ENCODE results near the gene OGFOD3. TPM values are rescaled to one million over a fixed set of nuclear protein-coding genes. Genes with fewer than 3 reads are reported as not detected.

The OGFOD3 gene
- total RNA-seq, 2 donors from 2014 or later: 24.9 to 27.4 TPM

DNA sequence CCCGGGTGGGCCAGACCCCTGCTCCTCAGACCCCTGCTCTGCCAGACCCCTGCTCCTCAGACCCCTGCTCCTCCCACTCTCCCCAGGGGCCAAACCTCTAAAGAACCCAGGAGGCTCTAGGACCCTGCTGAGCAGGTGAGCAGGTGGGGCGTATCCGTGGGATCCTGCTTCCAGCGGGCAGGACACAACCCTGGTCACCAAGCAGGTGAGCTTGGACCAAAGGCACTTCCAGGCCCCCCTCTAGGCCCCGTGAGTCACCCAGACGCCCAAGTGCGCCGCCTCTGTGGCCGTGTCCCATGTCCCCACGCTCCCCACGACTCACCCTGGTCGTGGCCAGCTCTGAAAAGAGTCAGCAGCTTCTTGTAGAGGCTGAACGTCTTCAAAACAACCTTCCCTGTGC lies 27.2 kb upstream of the OGFOD3 start:
- H3K36me3 ChIP-seq: peaks cover 9% of the 10 kb centered on the region
- no peak for ATAC-seq (ENCODE audit: insufficient number of reproducible peaks, low FRiP score, low read depth)

DNA sequence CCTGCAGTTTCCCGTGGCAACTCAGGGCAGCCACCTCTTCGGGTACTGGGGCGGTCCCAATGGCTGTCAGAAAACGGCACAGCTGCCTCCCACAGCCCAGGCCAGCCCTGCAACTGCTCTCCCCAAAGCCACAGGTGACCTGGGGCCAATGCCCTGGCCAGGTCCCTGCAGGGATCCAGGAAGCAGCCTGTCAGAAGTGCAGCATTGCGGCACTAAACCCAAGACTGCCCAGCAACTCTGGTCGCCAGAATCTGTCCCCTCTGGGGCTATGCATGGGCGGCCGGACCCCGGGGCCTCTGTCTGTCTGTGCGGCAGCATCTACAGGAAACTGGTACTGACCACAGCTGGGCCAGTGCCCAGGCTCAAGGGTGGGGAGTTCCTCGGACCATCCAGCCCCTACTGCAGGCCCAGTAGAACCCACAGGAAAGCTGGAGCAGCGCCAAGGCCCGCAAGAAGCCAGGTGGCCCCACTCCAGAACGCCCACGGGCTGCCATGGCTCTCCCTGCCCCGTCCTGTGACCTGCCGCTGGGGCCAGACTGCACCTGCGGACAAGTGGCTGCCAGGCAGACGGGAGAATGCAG lies 26.6 kb upstream of the OGFOD3 start:
- Histone ChIP-seq H3K4me3 (no peak overlapping the region), H3K27me3 (replicated peaks; ENCODE audit: insufficient read depth) (no peaks in the 10 kb centered on the region), H3K9me3 (no peaks in the 10 kb centered on the region), H3K4me1 (ENCODE audit: control insufficient read depth in 1 of 2, low read depth in 2 of 2) (peaks cover 8 to 29% of the 10 kb centered on the region in 2 donors), H3K36me3 (peaks cover 9% of the 10 kb centered on the region), H3K27ac (peak overlapping the region in 1 of 2 donors; percentile 3)
- peak; percentile 20 for ATAC-seq (ENCODE audit: insufficient number of reproducible peaks, low FRiP score, low read depth)
- TF ChIP-seq, protein P1, sequence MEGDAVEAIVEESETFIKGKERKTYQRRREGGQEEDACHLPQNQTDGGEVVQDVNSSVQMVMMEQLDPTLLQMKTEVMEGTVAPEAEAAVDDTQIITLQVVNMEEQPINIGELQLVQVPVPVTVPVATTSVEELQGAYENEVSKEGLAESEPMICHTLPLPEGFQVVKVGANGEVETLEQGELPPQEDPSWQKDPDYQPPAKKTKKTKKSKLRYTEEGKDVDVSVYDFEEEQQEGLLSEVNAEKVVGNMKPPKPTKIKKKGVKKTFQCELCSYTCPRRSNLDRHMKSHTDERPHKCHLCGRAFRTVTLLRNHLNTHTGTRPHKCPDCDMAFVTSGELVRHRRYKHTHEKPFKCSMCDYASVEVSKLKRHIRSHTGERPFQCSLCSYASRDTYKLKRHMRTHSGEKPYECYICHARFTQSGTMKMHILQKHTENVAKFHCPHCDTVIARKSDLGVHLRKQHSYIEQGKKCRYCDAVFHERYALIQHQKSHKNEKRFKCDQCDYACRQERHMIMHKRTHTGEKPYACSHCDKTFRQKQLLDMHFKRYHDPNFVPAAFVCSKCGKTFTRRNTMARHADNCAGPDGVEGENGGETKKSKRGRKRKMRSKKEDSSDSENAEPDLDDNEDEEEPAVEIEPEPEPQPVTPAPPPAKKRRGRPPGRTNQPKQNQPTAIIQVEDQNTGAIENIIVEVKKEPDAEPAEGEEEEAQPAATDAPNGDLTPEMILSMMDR (IDR thresholded peaks at IDR 0.05): no peak
- no peak for DNase-seq (ENCODE audit: low spot score)

More for the DNA sequence above, 27.2 kb upstream of the OGFOD3 start:
- H3K9me3 ChIP-seq: no peaks in the 10 kb centered on the region
- peak overlapping the region in 1 of 2 donors; percentile 3 for H3K27ac ChIP-seq
- H3K4me1 ChIP-seq (ENCODE audit: control insufficient read depth in 1 of 2, low read depth in 2 of 2): peaks cover 8 to 30% of the 10 kb centered on the region in 2 donors
- DNase-seq (ENCODE audit: low spot score): no peak
- TF ChIP-seq, protein P1 (IDR thresholded peaks at IDR 0.05): no peak
- no peak overlapping the region for H3K4me3 ChIP-seq
- H3K27me3 ChIP-seq (replicated peaks; ENCODE audit: insufficient read depth): no peaks in the 10 kb centered on the region

DNA sequence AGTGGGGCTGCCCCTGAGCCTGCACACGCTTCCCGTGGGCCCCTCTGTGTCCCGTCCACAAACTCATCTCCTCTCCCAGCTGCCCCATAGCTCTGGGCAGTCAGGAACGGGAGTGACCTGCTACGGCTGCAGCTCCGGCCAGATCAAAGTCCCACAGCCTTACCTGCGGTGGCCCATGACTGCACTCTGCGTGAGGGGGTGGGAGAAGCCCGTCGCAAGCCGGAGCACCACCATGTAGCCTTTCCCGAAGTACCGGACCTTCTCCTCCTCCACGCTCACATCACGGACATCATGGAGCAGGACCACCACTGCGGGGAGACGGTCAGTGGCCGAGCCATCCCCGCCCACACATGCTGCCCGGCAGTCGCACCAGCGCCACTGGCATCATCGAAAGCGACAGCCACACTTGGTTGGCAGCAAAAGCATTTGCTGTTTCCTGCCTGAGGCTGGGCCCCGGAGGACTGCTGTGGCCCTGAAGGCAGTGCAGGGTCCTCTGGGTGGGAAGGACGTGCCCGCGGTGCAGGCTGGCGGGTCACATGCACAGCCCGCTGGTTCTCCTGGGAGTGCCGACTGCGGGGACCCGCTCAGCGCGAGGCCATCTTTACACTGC lies 26.0 kb upstream of the OGFOD3 start:
- H3K4me3 ChIP-seq: no peak overlapping the region
- DNase-seq (ENCODE audit: low spot score) (no peak), ATAC-seq (ENCODE audit: insufficient number of reproducible peaks, low FRiP score, low read depth) (no peak)
- TF ChIP-seq, protein P1 (IDR thresholded peaks at IDR 0.05): no peak
- no peaks in the 10 kb centered on the region for H3K27me3 ChIP-seq (replicated peaks; ENCODE audit: insufficient read depth)
- peaks cover 9% of the 10 kb centered on the region for H3K36me3 ChIP-seq
- H3K4me1 ChIP-seq (ENCODE audit: control insufficient read depth in 1 of 2, low read depth in 2 of 2): peaks cover 8 to 22% of the 10 kb centered on the region in 2 donors
- H3K27ac ChIP-seq: no peak overlapping the region
- no peaks in the 10 kb centered on the region for H3K9me3 ChIP-seq

DNA sequence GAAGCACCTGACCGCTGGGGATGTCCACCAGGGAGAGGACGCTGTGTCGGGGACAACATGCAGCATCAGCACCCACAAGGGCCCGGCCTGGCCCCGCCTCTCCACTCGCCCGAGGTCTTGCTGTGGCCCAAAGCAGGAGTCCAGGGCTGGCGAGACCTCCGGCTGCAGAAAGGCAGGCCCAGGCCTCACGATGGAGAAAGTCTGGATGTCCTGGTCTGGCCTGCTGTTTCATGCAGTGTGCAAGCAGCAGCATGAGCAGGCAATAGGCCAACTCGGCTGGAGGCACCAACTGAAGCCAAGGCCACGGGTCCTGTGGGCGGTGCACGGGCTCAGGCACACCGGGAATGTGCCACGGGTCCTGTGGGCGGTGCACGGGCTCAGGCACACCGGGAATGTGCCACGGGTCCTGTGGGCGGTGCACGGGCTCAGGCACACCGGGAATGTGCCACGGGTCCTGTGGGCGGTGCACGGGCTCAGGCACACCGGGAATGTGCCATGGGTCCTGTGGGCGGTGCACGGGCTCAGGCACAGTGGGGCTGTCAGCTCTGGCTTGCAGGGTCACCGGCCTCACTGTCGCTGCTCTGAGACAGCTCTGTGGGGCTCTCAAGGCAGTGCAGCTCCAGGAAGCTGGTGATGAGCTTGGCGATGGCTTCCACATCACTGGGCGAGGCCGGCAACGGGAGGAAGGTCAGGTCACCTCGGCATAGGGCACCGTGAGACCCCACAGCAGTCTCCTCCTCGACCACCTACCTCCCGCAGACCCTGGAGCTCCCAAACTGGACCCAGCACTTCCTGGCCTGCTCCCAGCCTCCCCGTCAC lies 25.3 kb upstream of the OGFOD3 start:
- no peak overlapping the region for H3K4me3 ChIP-seq
- DNase-seq (ENCODE audit: low spot score): no peak
- no peaks in the 10 kb centered on the region for H3K9me3 ChIP-seq
- H3K4me1 ChIP-seq (ENCODE audit: control insufficient read depth in 1 of 2, low read depth in 2 of 2): peaks cover 8 to 17% of the 10 kb centered on the region in 2 donors
- H3K36me3 ChIP-seq: peaks cover 9% of the 10 kb centered on the region
- TF ChIP-seq, protein P1 (IDR thresholded peaks at IDR 0.05): no peak
- no peaks in the 10 kb centered on the region for H3K27me3 ChIP-seq (replicated peaks; ENCODE audit: insufficient read depth)
- no peak overlapping the region for H3K27ac ChIP-seq
- ATAC-seq (ENCODE audit: insufficient number of reproducible peaks, low FRiP score, low read depth): no peak

Data from thoracic aorta (tissue), 2 donors.